A673 (cell line): ENCODE results near the gene TJP2. TPM values are rescaled to one million over a fixed set of nuclear protein-coding genes. Genes with fewer than 3 reads are reported as not detected.

ENCODE experiments used
- Bru-seq: library from RNA; stranded (reverse); fragments of 400-500 nt; gene quantifications from one replicate; lab custom pipeline; 2021; lab: Mats Ljungman, UMichigan
- BruChase-seq, 2 experiments: library from RNA; stranded (reverse); fragments of 400-500 nt; gene quantifications; one replicate each; lab custom pipeline; 2021; lab: Mats Ljungman, UMichigan
- BruUV-seq: library from RNA; stranded (reverse); fragments of 400-500 nt; replicated peaks from 2 replicates; lab custom pipeline; 2021; lab: Mats Ljungman, UMichigan
- CTCF ChIA-PET: fragments of 300-600 bp; sonication (Branson Sonifier 250); formaldehyde crosslinking; loops from one replicate; lab custom pipeline; 2022; ENCODE audit warnings: antibody characterized with exemption; lab: Charles Lee
- POLR2A ChIA-PET: fragments of 300-600 bp; sonication (Branson Sonifier 250); formaldehyde crosslinking; loops from one replicate; lab custom pipeline; 2022; ENCODE audit warnings: antibody characterized with exemption; ENCODE audit not compliant: low non-redundant PET; lab: Charles Lee
- DNase-seq: peaks from one replicate; pipeline ENCODE4 v3.0.0-alpha.2; 2015; ENCODE audit warnings: low spot score
- H3K27ac ChIP-seq: fragments of 200-600 bp; sonication (generic); 2 replicates; pipeline ENCODE4 v1.5.1; 2016; ENCODE audit warnings: mixed run types, low read depth, mild to moderate bottlenecking, mixed read lengths, antibody characterized with exemption, low read length; ENCODE audit not compliant: poor library complexity, severe bottlenecking
- H3K27me3 ChIP-seq: fragments of 200-600 bp; sonication (generic); replicated peaks from 2 replicates; pipeline ENCODE4 v1.6.1; 2017; ENCODE audit warnings: mixed run types, low read depth, mild to moderate bottlenecking, mixed read lengths, antibody characterized with exemption, low read length; ENCODE audit not compliant: insufficient read depth, poor library complexity
- H3K36me3 ChIP-seq: fragments of 200-600 bp; sonication (generic); 2 replicates; pipeline ENCODE4 v1.6.1; 2016; ENCODE audit warnings: mixed run types, mild to moderate bottlenecking, mixed read lengths, antibody characterized with exemption, low read length; ENCODE audit not compliant: insufficient read depth, poor library complexity, severe bottlenecking
- H3K4me1 ChIP-seq: fragments of 200-600 bp; sonication (generic); 2 replicates; pipeline ENCODE4 v1.6.1; 2017; ENCODE audit warnings: mixed run types, mild to moderate bottlenecking, mixed read lengths, antibody characterized with exemption, low read length; ENCODE audit not compliant: insufficient read depth, poor library complexity, severe bottlenecking
- H3K4me3 ChIP-seq: fragments of 200-600 bp; sonication (generic); 2 replicates; pipeline ENCODE4 v1.5.1; 2016; ENCODE audit warnings: low read depth, mixed run types, mild to moderate bottlenecking, mixed read lengths, low read length; ENCODE audit not compliant: poor library complexity, severe bottlenecking
- H3K9me3 ChIP-seq: fragments of 200-600 bp; sonication (generic); 2 replicates; pipeline ENCODE4 v1.6.1; 2016; ENCODE audit warnings: mixed run types, low read depth, mild to moderate bottlenecking, mixed read lengths, antibody characterized with exemption, low read length; ENCODE audit not compliant: poor library complexity, severe bottlenecking
- CTCF ChIP-seq: fragments of 300-800, 200-600 bp; sonication (generic); conservative IDR thresholded peaks from 2 replicates; pipeline ENCODE4 v1.5.1; 2017; ENCODE audit warnings: low read depth, mild to moderate bottlenecking, antibody characterized with exemption, low read length, moderate library complexity, mixed read lengths
- EZH2 ChIP-seq: fragments of 200-600 bp; sonication (generic); IDR thresholded peaks from 2 replicates; pipeline ENCODE4 v1.6.1; 2017; ENCODE audit warnings: borderline replicate concordance, low read depth, mild to moderate bottlenecking, mixed read lengths, antibody characterized with exemption, low read length; ENCODE audit not compliant: poor library complexity, severe bottlenecking
- intact Hi-C: fragments of 100-400 bp; cut with micrococcal nuclease; formaldehyde crosslinking; loops from one replicate; pipeline ENCODE4 v1.10.0; 2022; ENCODE audit not compliant: unreplicated experiment
- long read RNA-seq: library from polyadenylated mRNA; stranded (forward); transcript quantifications from one replicate; pipeline ENCODE4 v2.0.0, GENCODE V29; 2022
- total RNA-seq: library from RNA; stranded (reverse); gene quantifications from 2 replicates; pipeline ENCODE4 v1.2.3, GENCODE V29; 2021

Gene TJP2
- total RNA-seq (7.2 and 10.4 TPM in 2 replicates), Bru-seq, nascent RNA (percentile 29 among the genes with signal in this experiment), BruChase-seq, experiment 1, labeled RNA remaining after a 2-hour chase (percentile 23 among the genes with signal in this experiment), BruChase-seq, experiment 2, labeled RNA remaining after a 6-hour chase (percentile 27 among the genes with signal in this experiment)
- long read RNA-seq, full-length matches to known transcripts: 5 of 12 reads
- long read RNA-seq, partial matches to known transcripts: 6 of 12 reads
- long read RNA-seq, other reads (novel, unspliced or antisense): 1 of 12 reads

- peaks cover 35% of the 10 kb centered on the region for H3K4me1 ChIP-seq
- BruUV-seq: no TSS peak
- no peak for TF ChIP-seq EZH2
- TF ChIP-seq CTCF: no peak
- no peaks in the 10 kb centered on the region for H3K9me3 ChIP-seq
- ChIA-PET POLR2A (no interaction called here), CTCF (interaction anchor here (0.6 to 1.2 kb wide), 2 partner anchors 16 kb away, joined by 4 to 9 read pairs; no protein-coding TSS in a partner anchor)
- peak within 1 kb of the TSS; percentile 48 for H3K27ac ChIP-seq
- no peaks in the 10 kb centered on the region for H3K27me3 ChIP-seq
- no peaks in the 10 kb centered on the region for H3K36me3 ChIP-seq
- intact Hi-C loops: no loop called here
- DNase-seq: peak; percentile 71
- peak within 1 kb of the TSS; percentile 56 for H3K4me3 ChIP-seq
Observed at GRCh38 chr9:69173891-69174615, at the start of gene TJP2. Gene TJP2, plus strand, starts transcription at chr9:69174277. Its CDS starts 96 bp downstream, at chr9:69174373.

- no peak overlapping the region for H3K4me3 ChIP-seq
- CTCF ChIA-PET: interaction anchor here (0.6 kb wide), 1 partner anchor 62 kb away, joined by 3 read pairs; no protein-coding TSS in a partner anchor
- H3K27ac ChIP-seq: no peak overlapping the region
- intact Hi-C loops: no loop called here
- H3K9me3 ChIP-seq: no peaks in the 10 kb centered on the region
- no peaks in the 10 kb centered on the region for H3K4me1 ChIP-seq
- POLR2A ChIA-PET: no interaction called here
- TF ChIP-seq EZH2: no peak
- no peaks in the 10 kb centered on the region for H3K27me3 ChIP-seq
- no TSS peak for BruUV-seq
- no peak for DNase-seq
- no peaks in the 10 kb centered on the region for H3K36me3 ChIP-seq
Observed at GRCh38 chr9:69130456-69131441, 43.3 kb upstream of the TJP2 start.

GRCh38 chr9:69131682-69132081 is 42.4 kb upstream of the TJP2 start:
- Histone ChIP-seq H3K27ac (no peak overlapping the region), H3K36me3 (no peaks in the 10 kb centered on the region), H3K4me3 (no peak overlapping the region), H3K9me3 (no peaks in the 10 kb centered on the region), H3K4me1 (no peaks in the 10 kb centered on the region), H3K27me3 (no peaks in the 10 kb centered on the region)
- DNase-seq: no peak
- BruUV-seq: no TSS peak
- intact Hi-C loops: no loop called here
- ChIA-PET CTCF (no interaction called here), POLR2A (no interaction called here)
- TF ChIP-seq EZH2 (no peak), CTCF (no peak)
